GM21786 (cell line): ENCODE measurements around the gene ZBTB20.

Experiments used
- ATAC-seq: cut with Tn5 transposase; IDR thresholded peaks from one replicate; pipeline ENCODE4 v1.9.1; 2021; ENCODE audit not compliant: unreplicated experiment

ZBTB20 gene

DNA sequence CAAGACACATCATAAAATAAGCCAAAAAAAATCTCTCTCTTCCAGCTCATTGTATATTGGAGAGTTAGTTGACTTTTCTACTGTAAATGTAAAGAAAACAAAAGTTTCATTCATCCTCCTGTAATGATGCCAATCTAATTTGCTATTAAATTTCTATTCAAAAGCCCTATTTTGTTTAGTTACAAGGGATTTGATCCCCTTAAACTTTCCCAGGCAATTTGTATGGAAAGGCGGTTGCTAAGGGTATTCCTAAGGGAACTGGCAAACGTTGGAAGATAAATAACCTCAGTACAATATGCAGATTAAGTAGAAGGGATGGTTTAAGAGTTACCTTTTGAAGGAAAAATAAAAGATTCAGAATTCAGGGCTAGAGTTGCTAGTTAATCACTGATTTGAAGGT, 500.6 kb downstream of the ZBTB20 start:
- ATAC-seq: no peak

DNA sequence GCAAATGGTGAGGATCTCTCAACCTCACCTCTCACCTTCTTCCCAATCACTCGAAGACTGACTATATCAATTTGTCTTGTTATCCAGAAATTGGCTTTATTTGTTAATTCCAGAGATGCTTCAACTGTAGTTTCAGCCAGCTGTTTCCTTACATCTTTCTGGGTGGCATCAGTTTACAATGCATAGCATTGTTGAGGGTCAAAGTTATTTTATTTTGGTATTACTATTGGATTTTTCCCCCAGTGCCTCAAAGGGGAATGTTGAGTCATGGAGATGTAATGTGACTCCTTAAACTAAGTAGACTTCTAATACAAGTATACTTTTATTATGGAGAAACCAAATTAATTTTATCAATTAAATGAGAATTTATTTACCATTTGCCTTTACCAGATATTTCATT, 501.7 kb downstream of the ZBTB20 start:
- ATAC-seq: no peak

DNA sequence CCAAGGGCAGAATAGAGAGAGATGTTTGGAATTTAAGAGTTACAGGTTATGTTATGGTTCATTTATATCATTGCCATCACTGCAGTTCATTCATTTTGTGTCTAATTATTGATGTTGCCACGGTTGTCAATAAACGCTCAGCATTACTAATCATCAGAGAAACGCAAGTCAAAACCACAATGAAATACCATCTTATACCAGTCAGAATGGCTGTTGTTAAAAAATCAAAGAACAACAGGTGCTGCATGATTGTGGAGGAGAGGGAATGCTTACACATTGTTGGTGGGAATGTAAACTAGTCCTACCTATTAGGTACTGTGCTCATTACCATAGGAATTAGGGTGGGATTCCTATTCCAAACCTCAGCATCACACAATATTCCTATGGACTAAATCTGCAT, 502.7 kb downstream of the ZBTB20 start:
- ATAC-seq: no peak

DNA sequence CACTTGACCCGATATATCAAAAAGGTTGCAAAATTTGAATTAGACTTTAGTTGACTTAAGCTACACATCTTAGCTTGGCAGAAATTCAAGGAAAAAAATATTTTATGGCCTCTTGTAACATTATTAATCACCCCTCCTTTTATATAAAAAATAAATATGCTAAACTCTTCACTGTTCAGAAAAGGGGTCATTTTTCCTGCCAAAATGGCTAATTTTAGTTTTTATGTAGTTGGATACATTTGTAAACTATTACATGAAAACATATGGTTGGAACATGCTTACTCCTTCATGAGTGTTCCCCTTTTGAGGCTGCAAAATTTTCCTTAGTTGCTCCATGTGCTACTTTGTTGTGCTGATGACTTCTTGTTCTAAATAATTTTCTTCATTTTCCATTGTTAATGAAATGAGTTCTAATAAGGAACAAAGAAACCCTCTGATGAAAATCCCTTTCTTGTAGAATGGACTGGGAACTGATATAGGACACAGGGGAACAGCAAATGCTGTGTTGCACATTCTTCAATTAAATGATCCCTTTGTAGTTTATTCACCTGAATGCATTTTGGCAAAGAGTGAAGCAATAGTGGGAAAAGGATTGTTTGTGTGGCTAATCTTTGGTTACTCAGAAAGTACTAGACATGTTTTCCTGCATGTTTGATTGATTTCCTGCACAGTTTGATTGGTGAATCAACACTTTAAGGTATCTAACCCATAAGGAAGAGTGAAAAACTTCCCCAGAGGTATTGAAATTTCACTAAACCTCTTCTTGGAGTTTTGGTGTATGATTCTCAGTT, 503.9 kb downstream of the ZBTB20 start:
- no peak for ATAC-seq

DNA sequence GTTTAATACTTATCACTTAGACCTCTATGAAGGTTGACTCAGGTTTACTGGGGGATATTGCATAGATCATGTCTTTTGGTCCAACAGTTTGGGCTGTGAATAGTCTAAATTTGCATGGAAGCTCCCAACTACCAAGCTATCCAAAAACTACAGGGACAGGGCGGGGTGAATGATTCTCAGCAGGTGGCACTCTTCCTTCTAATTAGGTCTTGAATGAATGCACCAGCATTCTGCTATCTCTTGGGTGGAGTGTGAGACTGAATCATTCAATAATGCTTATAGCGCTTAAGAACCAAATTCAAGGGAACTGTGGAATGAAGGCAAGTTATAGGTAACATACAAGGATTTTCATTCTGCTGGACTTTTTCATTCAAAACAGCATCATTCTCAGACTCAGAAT, 507.0 kb downstream of the ZBTB20 start:
- ATAC-seq: no peak

DNA sequence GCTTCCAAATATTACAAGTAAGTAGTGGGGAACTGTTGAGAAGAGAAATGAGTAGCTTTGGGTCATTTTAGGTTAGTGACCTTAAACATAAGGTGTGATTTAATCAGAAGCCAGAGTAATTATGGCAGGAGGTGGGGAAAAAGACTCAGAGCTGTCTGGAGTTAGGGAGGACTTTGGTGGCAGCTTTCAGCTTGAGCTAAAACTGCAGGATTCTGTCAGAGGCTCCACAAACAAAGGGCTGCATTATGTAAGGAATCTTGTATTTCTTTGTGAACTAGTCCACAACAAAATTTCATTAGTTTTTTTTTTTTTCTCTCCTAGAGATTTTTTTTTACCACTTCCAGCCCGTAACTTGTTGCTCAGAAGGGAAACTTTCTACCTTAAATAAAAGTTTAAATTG, 507.9 kb downstream of the ZBTB20 start:
- no peak for ATAC-seq

DNA sequence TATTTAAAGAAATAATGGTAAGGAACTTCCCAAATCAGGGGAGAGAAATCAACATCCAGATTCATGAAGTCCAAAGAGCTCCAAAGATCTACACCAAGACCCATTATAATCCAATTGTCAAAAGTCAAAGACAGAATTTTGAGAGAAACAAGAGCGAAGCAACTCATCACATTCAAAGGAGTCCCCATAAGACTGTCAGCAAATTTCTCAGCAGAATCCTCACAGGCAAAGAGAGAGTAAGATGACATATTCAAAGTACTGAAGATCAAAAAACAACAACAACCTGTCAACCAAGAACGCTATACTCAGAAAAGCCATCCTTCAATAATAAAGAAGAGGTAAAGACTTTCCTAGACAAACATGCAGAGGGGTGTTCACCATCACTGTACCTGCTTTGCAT, 511.2 kb downstream of the ZBTB20 start:
- no peak for ATAC-seq

DNA sequence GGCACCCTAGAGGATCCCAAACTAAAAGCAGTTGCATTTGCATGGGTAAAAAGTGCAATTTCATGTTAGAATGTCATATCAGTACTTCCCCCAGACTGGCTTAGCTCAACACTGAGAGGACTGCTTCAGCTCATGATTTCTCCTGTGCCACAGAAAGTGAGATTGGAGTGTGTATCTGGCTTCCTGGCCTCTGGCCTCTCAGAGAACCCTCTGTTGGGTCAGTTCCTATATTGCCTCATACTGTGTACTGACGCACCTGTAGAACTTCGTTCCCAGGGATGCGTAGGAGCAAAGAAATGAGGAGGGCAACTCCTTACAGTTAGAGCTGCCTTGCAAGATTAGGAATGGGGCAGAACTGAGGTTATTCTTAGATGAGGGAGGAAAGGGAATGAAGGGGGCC, 512.5 kb downstream of the ZBTB20 start:
- no peak for ATAC-seq

DNA sequence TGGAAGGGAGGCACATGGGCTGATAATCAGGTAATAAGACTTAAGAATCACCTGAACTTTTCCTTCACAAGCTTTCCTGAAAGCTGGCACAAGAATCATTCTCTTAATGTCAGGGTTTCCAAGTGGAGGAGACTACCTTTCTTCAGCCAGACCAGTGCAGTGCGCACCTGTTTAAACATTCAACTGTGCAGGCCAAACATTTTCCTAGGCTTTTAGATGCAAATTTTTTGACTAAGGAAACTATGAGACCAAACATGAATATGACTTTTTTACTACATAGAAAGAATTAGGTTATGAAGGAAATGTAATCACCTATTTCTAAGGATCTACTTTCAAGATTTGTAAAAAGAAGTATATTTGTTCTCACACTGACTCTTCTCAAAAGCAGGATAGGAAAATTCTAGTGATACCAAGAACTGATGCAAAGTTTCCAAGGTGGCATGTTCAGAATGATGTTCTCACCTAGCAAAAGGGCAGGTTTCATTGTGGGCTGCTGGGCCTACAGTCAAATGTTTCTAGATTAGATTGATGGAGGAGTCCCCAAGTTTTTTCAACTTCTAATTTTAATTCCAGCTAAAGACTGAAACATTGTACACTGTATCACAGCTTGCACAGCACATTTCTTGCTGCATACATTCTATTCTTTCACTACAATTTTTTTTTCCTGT, 514.2 kb downstream of the ZBTB20 start:
- no peak for ATAC-seq

DNA sequence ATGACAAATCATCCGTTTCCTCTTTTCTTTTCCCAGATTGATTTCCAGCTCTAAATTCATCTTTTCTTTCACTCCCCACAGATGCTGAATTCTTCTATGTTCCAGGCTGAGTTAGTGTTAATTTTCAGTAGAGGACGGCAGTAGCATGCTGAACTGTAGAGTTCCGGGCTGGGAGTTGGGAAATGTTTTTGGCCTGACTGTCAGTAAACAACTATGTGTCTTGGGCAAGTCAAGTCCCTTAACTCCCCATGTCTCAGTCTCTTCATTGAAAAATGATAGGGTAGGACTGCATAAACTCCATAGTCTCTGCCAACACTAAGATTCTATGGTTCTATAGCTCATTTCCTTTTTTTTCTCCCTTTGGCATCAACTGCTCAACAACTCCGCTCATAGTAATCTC, 519.3 kb downstream of the ZBTB20 start:
- ATAC-seq: no peak

DNA sequence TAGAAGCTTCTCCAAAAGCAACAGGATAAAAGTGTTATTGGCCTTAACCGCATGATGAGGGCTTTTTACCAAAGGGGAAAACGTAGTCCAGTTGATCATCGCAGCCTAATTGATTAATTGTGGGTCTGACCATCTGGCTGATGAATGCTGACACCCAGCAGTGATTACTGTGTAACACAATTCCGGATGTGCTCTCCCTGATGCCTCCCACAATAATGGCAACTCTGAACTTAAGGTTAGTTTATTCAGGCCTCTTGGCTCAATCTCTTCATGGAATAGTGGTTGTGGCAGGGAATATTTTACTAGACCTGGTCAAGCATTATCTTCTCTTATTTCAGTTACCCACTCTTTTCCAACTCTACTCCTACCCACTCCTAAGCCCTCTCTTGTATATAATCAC, 520.3 kb downstream of the ZBTB20 start:
- no peak for ATAC-seq

DNA sequence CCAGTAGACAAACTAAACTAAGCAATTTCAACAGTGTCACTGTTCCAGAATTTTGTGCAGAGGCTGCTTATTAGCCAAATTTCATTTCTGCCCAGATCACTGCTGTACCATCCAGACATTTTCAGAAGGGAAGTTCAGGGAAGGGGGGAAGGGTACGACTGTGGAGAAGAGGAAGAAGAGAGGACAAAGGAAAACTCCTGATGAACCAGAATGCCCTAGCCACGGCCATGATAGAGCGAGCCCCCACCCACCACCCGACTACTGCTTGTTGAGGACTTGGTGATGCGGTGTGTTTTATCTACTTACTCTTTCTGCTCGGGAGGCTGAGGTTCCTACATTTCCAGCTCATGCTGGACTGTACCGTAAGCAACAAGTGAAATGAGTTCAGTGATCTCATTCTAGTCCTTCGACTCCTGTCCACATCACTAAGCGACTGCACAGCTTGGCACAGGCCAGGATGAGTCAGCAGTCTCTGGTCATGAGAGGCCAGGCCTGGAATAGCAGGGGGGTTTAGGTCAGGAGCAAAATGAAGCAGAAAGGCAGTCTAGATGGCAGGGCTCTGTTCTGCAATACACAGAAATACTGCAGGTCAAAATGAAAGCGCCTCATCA, 522.4 kb downstream of the ZBTB20 start:
- ATAC-seq: no peak

DNA sequence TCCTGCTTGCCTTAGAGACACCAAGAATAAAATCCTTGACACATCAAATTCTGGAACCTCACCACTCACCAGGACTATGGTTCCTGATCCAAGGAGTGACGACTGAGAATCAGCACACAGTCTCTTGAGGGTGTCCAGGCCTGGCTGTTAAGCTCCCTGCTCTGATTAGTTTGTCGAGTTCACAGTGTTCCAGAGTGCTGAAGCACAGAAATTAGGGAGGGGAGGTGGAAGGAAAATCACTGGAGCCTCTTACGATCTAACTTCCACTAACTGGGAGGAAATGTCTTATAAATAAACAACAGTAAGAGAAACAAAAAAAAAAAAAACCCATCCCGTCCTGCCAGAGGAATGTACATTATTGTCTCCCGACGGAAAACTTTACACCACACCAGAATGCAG, 523.0 kb downstream of the ZBTB20 start:
- ATAC-seq: no peak

DNA sequence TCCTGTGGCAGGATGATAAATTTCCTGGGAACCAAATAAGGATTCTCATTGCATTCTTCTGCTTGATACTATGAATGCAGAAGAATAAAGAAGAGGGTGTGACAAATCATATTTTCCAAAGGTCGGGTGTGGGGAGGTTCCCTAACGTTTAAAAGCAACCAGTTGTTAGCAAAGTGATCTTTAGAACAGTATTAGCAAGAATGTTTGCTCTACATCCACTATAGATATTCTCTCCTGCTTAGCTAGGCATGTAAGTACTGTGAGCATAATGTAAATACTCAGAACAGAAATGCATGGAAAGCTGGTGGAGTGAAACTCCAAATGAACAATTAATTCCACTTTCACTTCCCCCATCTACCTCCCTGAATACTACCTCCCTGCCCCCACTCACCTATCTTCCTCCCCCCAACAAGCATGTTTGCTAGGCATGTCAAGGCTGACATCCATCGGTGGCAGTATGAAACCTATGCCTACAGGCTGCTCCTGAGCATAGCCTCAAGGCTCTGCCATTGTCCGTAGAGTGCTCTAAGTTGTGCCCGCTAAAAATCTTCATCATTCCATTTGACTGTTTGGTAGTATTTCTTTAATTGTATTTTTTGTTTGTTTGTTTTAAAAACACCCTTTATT, 523.6 kb downstream of the ZBTB20 start:
- no peak for ATAC-seq

DNA sequence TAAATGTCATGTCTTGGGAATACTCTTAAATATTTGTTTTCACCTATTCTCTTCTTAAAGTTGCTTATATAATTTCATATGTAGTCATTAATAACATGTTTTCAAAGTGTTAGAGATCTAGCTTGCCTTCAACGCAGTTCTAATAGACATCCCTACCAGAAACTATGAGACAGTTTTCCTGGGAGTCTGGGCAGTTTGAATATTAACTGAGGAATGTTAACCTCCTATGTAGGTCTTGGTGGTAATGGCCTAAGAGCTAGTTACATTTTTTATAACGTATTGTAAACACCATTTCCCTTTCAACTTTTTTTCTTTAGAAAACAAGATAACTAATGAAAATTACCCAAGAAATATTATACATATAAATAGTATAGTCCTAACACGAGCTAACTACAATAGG, 525.1 kb downstream of the ZBTB20 start:
- no peak for ATAC-seq

DNA sequence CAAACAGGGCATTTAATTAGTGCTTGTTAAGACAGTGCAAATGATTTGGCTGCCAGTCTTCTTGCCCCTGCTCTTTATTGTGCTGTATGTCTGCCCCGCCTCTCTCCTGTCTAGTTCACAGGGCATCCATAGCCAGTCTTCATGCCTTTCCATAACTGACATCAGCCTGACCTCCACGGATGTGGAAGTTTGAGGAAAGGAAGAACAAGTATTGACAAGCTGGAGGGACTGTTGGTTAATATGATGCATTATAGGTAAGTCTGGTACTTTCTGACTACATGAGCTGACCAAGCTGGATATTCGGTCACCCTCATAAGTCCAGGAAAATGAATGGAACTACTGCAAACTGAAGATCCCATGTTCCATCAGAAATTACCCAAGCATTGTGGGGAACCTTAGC, 527.3 kb downstream of the ZBTB20 start:
- no peak for ATAC-seq

DNA sequence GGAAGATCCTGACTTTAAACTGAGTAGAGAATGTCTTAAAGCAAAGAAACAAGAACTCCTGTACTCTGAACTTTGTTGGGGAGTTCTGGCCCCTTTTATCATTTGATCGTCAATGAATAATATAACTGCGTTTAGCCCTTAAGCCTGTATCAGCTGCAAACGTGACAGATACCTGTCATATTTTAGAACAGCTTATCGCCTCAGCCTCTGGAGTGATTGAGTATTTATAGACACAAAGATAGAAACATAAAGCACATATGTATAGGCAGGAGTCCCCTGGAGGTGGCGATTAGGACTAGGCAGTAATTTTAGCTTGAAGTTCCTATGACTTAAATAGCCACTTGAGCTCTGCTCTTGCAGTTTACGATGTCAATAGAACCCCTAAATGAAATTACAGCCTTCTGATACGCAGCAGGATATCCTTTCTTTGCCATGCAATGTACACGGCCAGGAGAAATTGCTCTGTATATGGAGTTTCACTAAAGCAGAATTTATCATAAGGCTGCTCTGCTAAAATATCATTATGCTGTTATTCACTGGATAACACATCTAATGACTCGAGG, 531.5 kb downstream of the ZBTB20 start:
- ATAC-seq: no peak

DNA sequence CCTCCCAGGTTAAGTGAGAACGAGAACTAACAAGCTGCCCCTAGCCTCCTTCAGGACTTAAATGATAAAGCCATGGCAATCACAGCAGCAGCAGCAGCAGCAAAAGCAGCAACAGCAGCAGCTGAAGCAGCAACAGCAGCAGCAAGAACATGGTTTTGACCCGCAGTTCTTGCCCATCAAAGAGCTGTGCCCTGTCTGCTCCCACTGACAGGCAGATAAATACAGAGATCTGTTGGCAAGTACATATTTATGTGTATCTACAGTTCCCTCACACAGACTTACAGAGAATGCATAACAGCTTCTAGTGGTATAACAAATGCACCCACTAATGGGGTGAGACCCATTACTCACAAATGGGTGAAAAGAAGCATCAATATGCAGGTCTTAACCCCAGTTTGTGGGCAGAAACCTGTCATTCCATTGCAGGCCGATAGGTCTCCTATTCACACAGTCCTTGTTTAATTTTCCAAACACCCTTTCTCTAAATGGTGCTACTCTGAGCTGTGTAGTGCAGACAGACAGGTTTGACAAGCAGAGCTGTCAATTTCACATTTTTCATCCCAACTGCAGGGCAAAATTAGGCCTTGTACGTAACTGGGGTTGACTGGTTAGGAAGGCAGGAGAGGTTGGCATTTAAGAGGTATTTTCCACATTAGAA, 537.0 kb downstream of the ZBTB20 start:
- ATAC-seq: no peak

DNA sequence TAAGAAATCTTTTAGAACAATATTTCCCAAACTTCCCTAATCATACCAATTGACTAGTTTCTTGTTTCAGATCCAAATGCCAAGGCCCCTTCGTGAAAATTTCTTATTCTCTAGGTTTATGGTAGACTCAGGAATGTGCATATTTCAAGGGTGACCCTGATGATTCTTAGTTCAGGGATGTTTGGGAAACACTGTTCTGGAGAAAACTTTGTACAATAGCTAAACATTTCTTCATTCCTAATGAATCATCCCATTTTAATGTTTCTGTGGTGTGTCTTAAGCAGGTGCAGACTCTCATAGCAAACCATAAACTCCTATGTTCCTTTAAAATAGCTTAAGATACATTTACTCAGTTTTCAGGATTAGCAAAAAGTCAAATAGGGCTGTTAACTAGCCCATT, 538.8 kb downstream of the ZBTB20 start:
- ATAC-seq: no peak

DNA sequence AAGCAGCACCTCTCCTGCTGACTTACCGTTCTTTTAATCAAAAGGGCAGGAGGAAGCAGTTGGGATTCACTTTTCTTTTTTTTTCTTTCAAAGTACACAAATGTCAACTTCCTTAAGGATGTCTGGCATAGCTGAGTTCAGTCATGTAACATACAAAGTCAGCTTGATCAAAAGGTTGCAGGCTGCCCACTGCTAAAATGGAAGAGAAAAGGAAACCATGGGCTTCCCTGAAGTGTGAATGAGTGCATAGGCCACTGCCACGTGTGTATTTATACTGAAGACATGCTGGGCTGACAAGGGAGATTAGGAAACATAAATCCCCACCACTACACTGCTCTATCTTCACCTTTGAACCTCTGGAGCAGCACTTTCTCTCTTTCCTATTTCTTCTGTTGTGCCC, 540.8 kb downstream of the ZBTB20 start:
- no peak for ATAC-seq

DNA sequence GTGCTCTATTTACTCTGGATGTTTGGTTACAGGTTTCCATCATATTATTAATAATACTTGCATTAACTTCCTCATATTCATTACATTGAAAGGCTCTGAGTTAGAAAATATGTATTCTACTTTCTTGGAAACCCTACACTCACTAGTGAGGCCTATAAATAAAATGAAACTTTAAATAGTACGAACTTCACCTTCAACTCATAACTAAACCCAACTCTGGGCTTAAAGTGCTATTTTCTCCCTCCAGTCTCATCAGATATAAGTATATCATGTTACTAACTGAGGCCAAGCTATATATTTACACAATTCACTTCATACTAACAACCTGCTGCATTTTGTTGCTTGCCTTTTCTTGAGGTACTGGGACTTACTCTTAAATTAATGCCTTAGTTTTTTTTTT, 546.5 kb downstream of the ZBTB20 start:
- no peak for ATAC-seq
